Measurements from ENCODE around the gene IL23A.

Gene IL23A

GRCh38 chr12:56299853-56300643 is 38.6 kb upstream of the IL23A start, which contains the start of gene CS:
TSS of gene CS (minus strand) at chr12:56300330. CDS start at chr12:56300201, 129 bp downstream.
- peak within 1 kb of the TSS; percentile 73 to 89 for H3K4me3 ChIP-seq (replicated peaks in 1 of 2; ENCODE audit: low read depth in 2 of 2, low read length in 2 of 2)
- TF ChIP-seq CTCF (IDR thresholded peaks at IDR 0.05; ENCODE audit: low read depth, low read length), result no peak
- DNase-seq (ENCODE audit: low read depth in 2 of 2), result peak; percentile 98

DNA sequence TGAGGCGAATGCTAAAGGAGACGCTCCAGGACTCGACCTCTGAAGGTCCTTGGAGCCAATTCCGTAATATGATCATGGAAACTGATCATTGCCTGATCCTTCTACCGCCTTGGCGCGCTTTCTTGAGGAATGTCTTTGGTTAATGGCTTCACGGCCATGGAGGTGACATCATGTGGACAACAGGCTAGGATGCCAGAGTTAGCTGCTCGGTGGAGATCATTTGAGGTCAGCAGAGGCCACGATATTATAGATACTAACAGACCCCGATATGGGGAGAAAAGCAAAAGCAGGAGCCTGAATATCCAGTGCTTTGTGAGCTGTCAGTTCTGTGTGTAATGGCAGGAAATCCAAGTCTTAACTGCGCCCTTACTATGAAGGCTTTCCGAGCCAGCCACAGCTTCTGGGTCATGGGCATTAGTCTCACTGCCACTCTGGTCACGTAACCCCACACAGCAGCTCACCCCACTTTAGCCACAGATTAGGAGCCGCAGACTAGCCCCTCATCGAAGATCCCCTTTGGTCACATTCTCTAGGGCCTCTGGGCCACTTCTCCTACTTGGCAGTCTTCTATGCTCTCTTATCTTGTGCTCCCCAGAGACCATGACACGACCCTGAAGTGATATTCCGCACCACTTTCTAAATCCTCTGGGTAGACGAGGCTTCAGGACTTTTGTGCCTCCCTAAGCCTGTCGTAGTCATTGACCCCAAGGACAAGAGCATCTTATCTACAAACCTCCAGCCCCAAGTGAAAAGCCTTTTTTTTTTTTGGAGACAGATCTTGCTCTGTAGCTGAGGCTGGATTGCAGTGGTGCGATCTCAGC is 37.8 kb upstream of the IL23A start:
- H3K4me3 ChIP-seq (replicated peaks in 1 of 2; ENCODE audit: low read depth in 2 of 2, low read length in 2 of 2), result peak overlapping the region; percentile 73 to 89
- DNase-seq (ENCODE audit: low read depth in 2 of 2), result peak in 1 of 2 donors; percentile 6
- TF ChIP-seq CTCF (IDR thresholded peaks at IDR 0.05; ENCODE audit: low read depth, low read length), result no peak

DNA sequence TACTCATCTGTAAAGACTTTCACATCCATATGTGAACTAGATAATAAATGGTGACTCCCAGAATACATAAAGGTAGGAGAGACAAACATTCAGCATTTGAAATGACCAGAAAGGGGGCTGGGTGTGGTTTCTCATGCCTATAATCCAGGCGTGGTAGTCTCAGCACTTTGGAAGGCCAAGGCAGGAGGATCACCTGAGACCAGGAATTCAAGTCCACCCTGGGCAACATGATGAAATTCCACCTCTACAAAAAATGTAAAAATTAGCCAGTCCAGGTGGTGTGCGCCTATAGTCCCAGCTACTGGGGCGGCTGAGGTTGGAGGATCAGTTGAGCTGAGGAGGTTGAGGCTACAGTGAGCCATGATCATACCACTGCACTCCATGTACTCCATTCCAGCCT is 34.4 kb upstream of the IL23A start:
- no peak for TF ChIP-seq CTCF (IDR thresholded peaks at IDR 0.05; ENCODE audit: low read depth, low read length)
- H3K4me3 ChIP-seq (replicated peaks in 1 of 2; ENCODE audit: low read depth in 2 of 2, low read length in 2 of 2), result no peak overlapping the region
- no peak for DNase-seq (ENCODE audit: low read depth in 2 of 2)

DNA sequence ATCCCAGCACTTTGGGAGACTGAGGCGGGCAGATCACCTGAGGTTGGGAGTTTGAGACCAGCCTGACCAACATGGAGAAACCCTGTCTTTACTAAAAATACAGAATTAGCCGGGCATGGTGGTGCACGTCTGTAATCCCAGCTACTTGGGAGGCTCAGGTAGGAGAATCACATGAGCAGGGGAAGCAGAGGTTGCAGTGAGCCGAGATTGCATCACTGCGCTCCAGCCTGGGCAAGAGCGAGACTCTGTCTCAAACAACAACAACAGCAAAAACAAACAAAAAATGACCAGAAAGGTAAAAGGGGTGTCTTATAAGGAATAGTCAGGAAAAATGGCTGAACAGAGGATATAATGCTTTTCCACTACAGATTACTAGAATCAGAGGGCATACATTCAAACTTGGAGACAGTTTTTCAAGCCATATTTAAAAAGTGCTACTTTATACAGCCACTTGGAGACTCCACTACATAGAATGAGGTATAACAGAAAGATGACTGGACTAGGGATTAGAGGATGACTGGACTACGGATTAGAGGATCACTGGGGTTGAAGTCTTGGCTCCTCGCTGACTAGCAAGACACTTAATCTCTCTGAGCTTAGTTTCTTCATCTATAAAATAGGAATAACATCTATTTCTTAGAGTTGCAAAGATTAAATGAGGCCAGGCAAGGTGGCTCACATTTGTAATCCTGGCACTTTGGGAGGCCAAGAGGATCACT is 33.7 kb upstream of the IL23A start:
- no peak overlapping the region for H3K4me3 ChIP-seq (replicated peaks in 1 of 2; ENCODE audit: low read depth in 2 of 2, low read length in 2 of 2)
- no peak for DNase-seq (ENCODE audit: low read depth in 2 of 2)
- no peak for TF ChIP-seq CTCF (IDR thresholded peaks at IDR 0.05; ENCODE audit: low read depth, low read length)

DNA sequence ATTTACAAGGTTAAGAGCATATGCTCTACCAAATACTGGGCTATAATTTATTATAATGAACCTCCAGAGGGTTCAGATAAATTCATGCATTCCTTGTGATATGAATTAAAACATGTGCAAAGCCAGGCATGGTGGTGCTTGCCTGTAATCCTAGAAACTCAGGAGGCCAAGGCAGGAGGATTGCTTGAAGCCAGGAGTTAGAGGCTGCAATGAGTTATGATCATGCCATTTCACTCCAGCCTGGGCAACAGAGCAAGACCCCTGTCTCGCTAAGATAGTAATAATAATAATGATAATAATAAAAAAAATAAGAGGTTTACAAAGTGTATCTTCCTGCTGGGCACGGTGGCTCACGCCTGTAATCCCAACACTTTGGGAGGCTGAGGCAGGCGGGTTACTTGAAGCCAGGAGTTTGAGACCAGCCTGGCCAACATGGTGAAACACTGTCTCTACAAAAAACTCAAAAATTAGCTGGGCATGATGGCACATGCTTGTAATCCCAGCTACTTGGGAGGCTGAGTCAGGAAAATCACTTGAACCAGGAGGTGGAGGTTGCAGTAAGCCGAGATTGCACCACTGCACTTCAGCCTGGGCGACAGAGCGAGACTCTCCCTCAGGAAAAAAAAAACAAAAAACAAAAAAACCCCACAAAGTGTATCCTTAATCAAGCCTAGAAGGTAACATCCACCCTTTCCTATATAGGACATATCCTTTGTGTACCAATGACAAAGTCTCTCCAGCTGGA is 31.3 kb upstream of the IL23A start:
- H3K4me3 ChIP-seq (replicated peaks in 1 of 2; ENCODE audit: low read depth in 2 of 2, low read length in 2 of 2), result no peak overlapping the region
- no peak for DNase-seq (ENCODE audit: low read depth in 2 of 2)
- no peak for TF ChIP-seq CTCF (IDR thresholded peaks at IDR 0.05; ENCODE audit: low read depth, low read length)

- H3K4me3 ChIP-seq (replicated peaks in 1 of 2; ENCODE audit: low read depth in 2 of 2, low read length in 2 of 2), result no peak overlapping the region
- no peak for TF ChIP-seq CTCF (IDR thresholded peaks at IDR 0.05; ENCODE audit: low read depth, low read length)
- no peak for DNase-seq (ENCODE audit: low read depth in 2 of 2)
Measured at GRCh38 chr12:56308714-56309113, 30.0 kb upstream of the IL23A start.
